ENCODE data around the gene RAB42. TPM values are rescaled to one million over a fixed set of nuclear protein-coding genes. Genes with fewer than 3 reads are reported as not detected.
"Not testable (repeated sequence)": the region's sequence is repeated elsewhere in the genome, so short reads cannot be mapped to it uniquely, and the experiment has no call there.

RAB42 gene
- total and polyA plus RNA-seq, 2 experiments from 2014 or later, result 2.4 to 2.5 TPM

GRCh38 chr1:28565726-28566125 is 26.3 kb upstream of the RAB42 start:
- Histone ChIP-seq H3K9me3 (ENCODE audit: low read depth) (no peaks in the 10 kb centered on the region), H3K27me3 (replicated peaks; ENCODE audit: insufficient read depth) (no peaks in the 10 kb centered on the region), H3K9me2 (ENCODE audit: insufficient read depth) (no peaks in the 10 kb centered on the region), H3K27ac (no peak overlapping the region), H3K4me2 (ENCODE audit: unreplicated experiment) (no peak overlapping the region), H3K79me2 (ENCODE audit: insufficient read depth) (no peaks in the 10 kb centered on the region), H3K4me3 (no peak overlapping the region), H3K4me1 (ENCODE audit: insufficient read depth) (no peaks in the 10 kb centered on the region), H2AFZ (no peak overlapping the region), H3F3A (ENCODE audit: insufficient read depth) (no peaks in the 10 kb centered on the region), H3K36me3 (ENCODE audit: low read depth) (peaks cover 53% of the 10 kb centered on the region; the same call in 1 of the 2 replicates), H4K20me1 (ENCODE audit: insufficient read depth) (no peaks in the 10 kb centered on the region), H3K9ac (no peak overlapping the region)
- no peak for DNase-seq
- in situ Hi-C loops (cut with MboI), result no loop called here
- no peak for TF ChIP-seq EZH2 (IDR thresholded peaks at IDR 0.05; ENCODE audit: insufficient read depth, poor library complexity, severe bottlenecking)
- 97% methylated on average over 6 of the region's 6 CpGs for WGBS, 2 experiments (ENCODE audit: low coverage in 1 of 2, low lambda C conversion rate in 2 of 2, missing lambda C conversion rate in 2 of 2)

- H3K9me2 ChIP-seq (ENCODE audit: insufficient read depth), result no peaks in the 10 kb centered on the region
- TF ChIP-seq EZH2phosphoT487 (IDR thresholded peaks at IDR 0.05; ENCODE audit: insufficient read depth, low read depth) (no peak), EZH2 (IDR thresholded peaks at IDR 0.05; ENCODE audit: insufficient read depth, poor library complexity, severe bottlenecking) (no peak)
- peaks cover 3% of the 10 kb centered on the region; the same call in 1 of the 2 replicates for H3F3A ChIP-seq (ENCODE audit: insufficient read depth)
- no peak for DNase-seq
- no peak overlapping the region for H3K4me3 ChIP-seq
- H2AFZ ChIP-seq, result no peak overlapping the region
- H3K9ac ChIP-seq, result no peak overlapping the region
- no peaks in the 10 kb centered on the region for H4K20me1 ChIP-seq (ENCODE audit: insufficient read depth)
- H3K9me3 ChIP-seq (ENCODE audit: low read depth), result no peaks in the 10 kb centered on the region
- H3K4me1 ChIP-seq (ENCODE audit: insufficient read depth), result no peaks in the 10 kb centered on the region
- 95 to 100% methylated on average over 2 of the region's 2 CpGs for WGBS, 2 experiments (ENCODE audit: low coverage in 1 of 2, low lambda C conversion rate in 2 of 2, missing lambda C conversion rate in 2 of 2)
- H3K27ac ChIP-seq, result no peak overlapping the region
- no peaks in the 10 kb centered on the region for H3K79me2 ChIP-seq (ENCODE audit: insufficient read depth)
- no peaks in the 10 kb centered on the region for H3K27me3 ChIP-seq (replicated peaks; ENCODE audit: insufficient read depth)
- peaks cover 45% of the 10 kb centered on the region for H3K36me3 ChIP-seq (ENCODE audit: low read depth)
- H3K4me2 ChIP-seq (ENCODE audit: unreplicated experiment), result no peak overlapping the region
- in situ Hi-C loops (cut with MboI), result no loop called here
These were observed 25.1 kb upstream of the RAB42 start for GRCh38 chr1:28566931-28567330.

- TF ChIP-seq EZH2 (IDR thresholded peaks at IDR 0.05; ENCODE audit: insufficient read depth, poor library complexity, severe bottlenecking), result no peak
- no peak overlapping the region for H3K9ac ChIP-seq
These were observed 20.2 kb upstream of the RAB42 start for GRCh38 chr1:28571911-28572310.

GRCh38 chr1:28572891-28573290 is 19.2 kb upstream of the RAB42 start:
- H3K9me2 ChIP-seq (ENCODE audit: insufficient read depth); in situ Hi-C loops (cut with MboI); H4K20me1 ChIP-seq (ENCODE audit: insufficient read depth); H3K4me2 ChIP-seq (ENCODE audit: unreplicated experiment); H3K27ac ChIP-seq; H2AFZ ChIP-seq; H3K27me3 ChIP-seq (replicated peaks; ENCODE audit: insufficient read depth); H3K9me3 ChIP-seq (ENCODE audit: low read depth); H3K9ac ChIP-seq; H3K79me2 ChIP-seq (ENCODE audit: insufficient read depth); H3K4me1 ChIP-seq (ENCODE audit: insufficient read depth); H3K4me3 ChIP-seq: not testable (repeated sequence)
- peak; percentile 68 for DNase-seq
- H3F3A ChIP-seq (ENCODE audit: insufficient read depth), result peaks cover 31% of the 10 kb centered on the region
- H3K36me3 ChIP-seq (ENCODE audit: low read depth), result peaks cover 23% of the 10 kb centered on the region
- WGBS, 2 experiments (ENCODE audit: low coverage in 1 of 2, low lambda C conversion rate in 2 of 2, missing lambda C conversion rate in 2 of 2), result 91 to 95% methylated on average over 12 of the region's 12 CpGs

More at GRCh38 chr1:28571911-28572310, 20.2 kb upstream of the RAB42 start:
- H3K9me2 ChIP-seq (ENCODE audit: insufficient read depth), result no peaks in the 10 kb centered on the region
- H4K20me1 ChIP-seq (ENCODE audit: insufficient read depth), result no peaks in the 10 kb centered on the region
- H3K4me3 ChIP-seq, result no peak overlapping the region
- H3F3A ChIP-seq (ENCODE audit: insufficient read depth), result peaks cover 21% of the 10 kb centered on the region; the same call in 1 of the 2 replicates
- H3K27ac ChIP-seq, result no peak overlapping the region
- H3K79me2 ChIP-seq (ENCODE audit: insufficient read depth), result no peaks in the 10 kb centered on the region
- no peak overlapping the region for H3K4me2 ChIP-seq (ENCODE audit: unreplicated experiment)
- H3K27me3 ChIP-seq (replicated peaks; ENCODE audit: insufficient read depth), result no peaks in the 10 kb centered on the region
- peaks cover 25% of the 10 kb centered on the region for H3K36me3 ChIP-seq (ENCODE audit: low read depth)
- in situ Hi-C loops (cut with MboI), result no loop called here
- H3K4me1 ChIP-seq (ENCODE audit: insufficient read depth), result peaks cover 3% of the 10 kb centered on the region; the same call in 1 of the 2 replicates
- DNase-seq, result no peak
- WGBS, 2 experiments (ENCODE audit: low coverage in 1 of 2, low lambda C conversion rate in 2 of 2, missing lambda C conversion rate in 2 of 2), result 85 to 86% methylated on average over 4 of the region's 4 CpGs
- H2AFZ ChIP-seq, result no peak overlapping the region
- H3K9me3 ChIP-seq (ENCODE audit: low read depth), result no peaks in the 10 kb centered on the region

- TF ChIP-seq EZH2 (IDR thresholded peaks at IDR 0.05; ENCODE audit: insufficient read depth, poor library complexity, severe bottlenecking), result no peak
- TF ChIP-seq EZH2phosphoT487 (IDR thresholded peaks at IDR 0.05; ENCODE audit: insufficient read depth, low read depth), result no peak
- Histone ChIP-seq H3K4me2 (ENCODE audit: unreplicated experiment) (no peak overlapping the region), H3K4me1 (ENCODE audit: insufficient read depth) (peaks cover 3% of the 10 kb centered on the region; the same call in 1 of the 2 replicates), H3F3A (ENCODE audit: insufficient read depth) (peaks cover 37% of the 10 kb centered on the region), H3K36me3 (ENCODE audit: low read depth) (peaks cover 24% of the 10 kb centered on the region), H2AFZ (no peak overlapping the region), H3K27me3 (replicated peaks; ENCODE audit: insufficient read depth) (no peaks in the 10 kb centered on the region), H3K9me2 (ENCODE audit: insufficient read depth) (no peaks in the 10 kb centered on the region), H3K79me2 (ENCODE audit: insufficient read depth) (no peaks in the 10 kb centered on the region), H3K9ac (no peak overlapping the region), H4K20me1 (ENCODE audit: insufficient read depth) (no peaks in the 10 kb centered on the region), H3K27ac (no peak overlapping the region), H3K9me3 (ENCODE audit: low read depth) (no peaks in the 10 kb centered on the region), H3K4me3 (no peak overlapping the region)
- DNase-seq, result no peak
- WGBS, 2 experiments (ENCODE audit: low coverage in 1 of 2, low lambda C conversion rate in 2 of 2, missing lambda C conversion rate in 2 of 2), result 97% methylated on average over 11 of the region's 11 CpGs
- in situ Hi-C loops (cut with MboI), result no loop called here
These were observed 18.5 kb upstream of the RAB42 start for GRCh38 chr1:28573564-28573963.
